DMS53 (cell line): Measurements from ENCODE around the gene PALD1.

Source experiments
- DNase-seq: peaks from one replicate; lab custom pipeline; 2025; lab: John Stamatoyannopoulos, UW

PALD1 gene

GRCh38 chr10:70557086-70557845, 78.7 kb downstream of the PALD1 start:
- DNase-seq, result no peak

- DNase-seq, result no peak
These were observed 79.3 kb downstream of the PALD1 start for GRCh38 chr10:70557876-70558275.

GRCh38 chr10:70558295-70558694, 79.7 kb downstream of the PALD1 start:
- no peak for DNase-seq

- no peak for DNase-seq
These were observed 80.6 kb downstream of the PALD1 start for GRCh38 chr10:70558871-70559810.

DNA sequence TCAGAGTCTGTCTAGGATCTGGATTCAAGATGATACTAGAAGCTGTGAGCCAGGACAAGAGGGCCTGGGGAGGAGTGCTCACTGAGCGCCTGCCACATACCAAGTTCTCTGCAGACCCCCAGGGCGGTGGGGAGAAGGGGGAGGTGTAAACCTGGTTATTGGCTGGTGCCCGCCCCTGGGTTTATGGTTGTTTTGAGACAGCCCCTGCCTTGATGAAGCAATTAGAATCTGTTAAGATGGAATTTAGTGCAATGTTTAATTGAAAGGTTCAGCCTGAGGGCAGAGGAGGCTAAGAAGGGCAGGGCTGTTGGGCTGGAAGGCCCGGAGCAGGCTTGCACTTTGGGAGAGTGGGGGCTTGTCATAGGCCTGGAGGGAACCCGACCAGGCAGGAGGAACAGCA, 81.3 kb downstream of the PALD1 start:
- DNase-seq, result no peak

- no peak for DNase-seq
These were observed 82.0 kb downstream of the PALD1 start for GRCh38 chr10:70560511-70560941.

DNA sequence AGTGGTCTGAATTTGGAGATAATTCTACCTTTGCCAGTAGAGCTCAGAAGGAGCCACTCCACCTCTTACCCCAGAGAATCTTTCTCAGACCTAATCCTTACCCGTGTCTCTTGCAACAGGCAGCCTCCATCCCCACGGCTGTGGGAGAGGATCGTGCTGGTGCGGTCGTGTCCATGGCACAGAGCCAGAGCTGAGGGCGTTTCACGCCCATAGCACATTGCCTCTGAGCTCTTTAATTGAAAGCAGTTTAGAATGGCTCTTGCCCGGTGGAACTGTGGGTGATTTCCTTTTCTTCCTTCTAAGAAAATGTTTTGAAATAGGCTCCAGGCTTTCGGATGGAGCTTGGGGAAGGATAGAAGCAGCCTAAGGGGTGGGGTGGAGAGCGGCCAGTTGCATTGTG, 82.5 kb downstream of the PALD1 start:
- DNase-seq, result no peak

DNA sequence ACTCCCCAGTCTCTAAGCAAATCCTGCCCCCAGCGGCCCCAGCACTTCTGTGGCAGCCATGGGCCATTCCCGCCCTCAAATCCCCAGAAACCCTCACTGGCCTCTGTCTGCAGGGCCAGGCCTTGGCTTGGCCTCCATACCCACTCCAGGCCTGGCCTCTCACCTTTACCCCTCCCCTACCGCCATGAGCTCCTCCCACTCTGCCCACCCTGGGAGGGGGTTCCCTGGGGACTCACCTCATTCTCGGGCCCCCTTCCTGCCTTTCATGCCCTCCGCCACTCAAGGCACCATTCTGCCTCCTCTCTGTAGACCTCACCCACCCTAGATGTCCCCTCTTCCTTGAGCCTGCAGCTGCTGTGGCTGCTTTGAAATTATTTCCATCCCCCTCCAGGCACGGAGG, 83.0 kb downstream of the PALD1 start:
- no peak for DNase-seq

DNA sequence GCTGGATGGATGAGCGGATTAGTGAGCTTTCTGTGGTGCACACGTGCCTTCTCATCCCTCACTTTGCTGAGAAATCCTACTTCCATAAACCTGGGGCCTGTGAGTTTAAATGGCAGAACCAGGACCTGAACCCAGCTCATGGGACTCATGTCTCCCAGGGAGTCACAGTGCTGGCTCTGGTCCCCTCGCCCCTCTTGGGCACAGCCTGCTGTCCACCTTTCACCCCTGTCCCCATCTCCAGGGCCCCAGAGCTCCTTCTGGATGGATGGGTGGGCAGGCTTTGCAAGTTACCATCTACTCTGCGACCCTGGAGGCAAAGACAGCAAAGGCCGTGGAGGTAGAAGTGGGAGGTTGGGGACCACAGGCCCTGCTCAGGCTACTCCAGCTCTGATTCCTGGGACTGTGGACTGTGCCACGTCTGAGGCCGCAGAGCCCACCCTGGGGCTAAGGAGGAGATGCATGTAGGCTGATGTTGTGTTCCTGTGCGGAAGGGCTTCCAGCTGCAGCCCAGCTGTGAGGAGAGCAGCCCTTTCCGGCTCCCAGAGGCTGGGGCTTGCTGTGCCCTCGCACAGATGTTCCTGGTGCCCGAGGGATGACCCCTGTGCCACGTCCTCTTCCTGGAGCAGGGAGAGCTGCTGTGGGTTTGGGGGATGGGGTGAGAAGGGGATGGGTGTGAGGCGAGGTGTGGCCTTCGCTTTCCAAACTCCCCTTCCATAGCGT, 83.6 kb downstream of the PALD1 start:
- no peak for DNase-seq

GRCh38 chr10:70563230-70563629, 84.7 kb downstream of the PALD1 start:
- DNase-seq, result no peak

- DNase-seq, result no peak
These were observed 85.7 kb downstream of the PALD1 start for GRCh38 chr10:70564113-70564725.

DNA sequence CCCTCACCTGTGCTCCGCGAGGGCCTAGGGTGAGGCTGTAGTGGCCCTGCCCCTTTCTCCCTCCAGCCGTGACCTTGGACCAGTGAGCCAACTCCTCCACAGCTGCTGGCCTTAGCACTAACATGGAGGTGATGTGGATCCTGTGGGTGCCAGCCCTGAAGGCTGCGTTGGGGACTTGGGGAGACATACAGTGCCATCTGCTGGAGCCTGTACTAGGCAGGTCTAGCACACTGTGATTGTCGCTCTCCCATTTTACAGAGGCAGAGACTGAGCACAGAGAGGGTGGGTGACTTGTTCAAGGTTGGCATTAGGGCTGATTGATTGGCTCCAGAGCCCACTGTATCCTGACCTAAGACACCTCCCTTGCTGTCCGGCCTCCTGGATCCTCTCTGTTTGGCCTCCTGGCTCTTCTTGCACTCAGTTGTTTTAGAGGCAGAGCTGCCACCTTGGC, 86.4 kb downstream of the PALD1 start:
- DNase-seq, result no peak

GRCh38 chr10:70565556-70566514, 87.3 kb downstream of the PALD1 start:
- DNase-seq, result no peak

DNA sequence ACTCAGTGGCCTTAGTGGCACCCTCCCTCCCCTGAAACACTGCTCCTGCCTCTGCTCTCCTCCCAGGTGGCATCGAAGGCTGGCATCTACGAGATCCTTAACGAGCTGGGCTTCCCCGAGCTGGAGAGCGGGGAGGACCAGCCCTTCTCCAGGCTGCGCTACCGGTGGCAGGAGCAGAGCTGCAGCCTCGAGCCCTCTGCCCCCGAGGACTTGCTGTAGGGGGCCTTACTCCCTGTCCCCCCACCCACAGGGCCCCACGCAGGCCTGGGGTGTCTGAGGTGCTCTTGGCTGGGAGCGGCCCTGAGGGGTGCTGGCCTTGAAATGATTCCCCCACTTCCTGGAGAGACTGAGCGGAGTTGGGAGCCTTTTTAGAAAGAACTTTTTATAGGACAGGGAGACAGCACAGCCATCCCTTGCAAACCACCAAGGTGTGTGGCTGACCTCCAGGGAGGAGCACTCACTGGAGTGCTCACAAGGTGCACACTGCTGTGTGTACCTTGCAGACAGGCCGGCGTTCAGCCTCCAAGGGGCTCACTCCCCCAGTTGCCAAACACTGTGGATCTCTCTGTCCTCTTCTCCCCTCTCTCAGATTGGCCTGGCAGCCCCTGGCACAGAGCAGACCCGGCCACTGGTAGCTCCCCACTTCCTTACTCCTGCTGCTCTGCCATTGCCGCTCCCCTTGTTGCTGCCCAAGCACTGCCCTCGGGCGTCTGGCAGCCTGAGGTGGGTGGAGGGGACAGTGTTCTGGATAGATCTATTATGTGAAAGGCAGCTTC, 88.1 kb downstream of the PALD1 start:
- DNase-seq, result no peak

- DNase-seq, result peak; percentile 18
These were observed 89.0 kb downstream of the PALD1 start for GRCh38 chr10:70567603-70568002.

- no peak for DNase-seq
These were observed 89.5 kb downstream of the PALD1 start for GRCh38 chr10:70568113-70568512.

- DNase-seq, result no peak
These were observed 90.4 kb downstream of the PALD1 start for GRCh38 chr10:70568781-70569495.

DNA sequence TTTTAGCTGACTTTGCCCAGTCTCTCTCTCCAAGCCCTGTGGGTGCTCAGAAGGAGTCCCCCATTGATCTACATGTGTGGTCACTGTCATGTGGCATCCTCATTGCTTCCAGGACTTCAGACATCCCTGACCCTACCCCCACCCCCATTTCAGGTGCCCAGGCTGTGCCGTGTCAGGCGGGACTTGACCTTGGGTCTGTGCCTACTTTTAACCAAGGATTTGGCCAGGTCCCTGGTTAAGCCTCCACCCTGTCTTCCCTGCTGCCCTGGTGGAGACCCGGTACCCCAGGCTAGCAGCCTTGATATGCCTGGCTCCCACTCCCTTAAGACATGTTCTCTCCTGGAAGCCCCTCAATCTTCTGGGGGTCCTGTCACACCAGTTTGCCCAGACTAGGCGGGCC, 92.7 kb downstream of the PALD1 start:
- DNase-seq, result no peak
